Left ventricle myocardium inferior (tissue), 1 donor: ENCODE results near the gene TMEM151B. TPM values are rescaled to one million over a fixed set of nuclear protein-coding genes. Genes with fewer than 3 reads are reported as not detected.

ENCODE experiments used
- DNase-seq: peaks from one replicate; pipeline ENCODE4 v3.0.0-alpha.2; 2020
- H3K27ac ChIP-seq: fragments of 200-600 bp; replicated peaks from 2 replicates; pipeline ENCODE4 v1.8.0; 2021
- H3K27me3 ChIP-seq: fragments of 200-600 bp; 2 replicates; pipeline ENCODE4 v1.8.0; 2021; ENCODE audit warnings: low read depth
- H3K36me3 ChIP-seq: fragments of 200-600 bp; 2 replicates; pipeline ENCODE4 v1.8.0; 2021
- H3K4me1 ChIP-seq: fragments of 200-600 bp; 2 replicates; pipeline ENCODE4 v1.8.0; 2021
- H3K4me3 ChIP-seq: fragments of 200-600 bp; 2 replicates; pipeline ENCODE4 v1.8.0; 2021; ENCODE audit warnings: mild to moderate bottlenecking, moderate library complexity
- H3K9me3 ChIP-seq: fragments of 200-600 bp; replicated peaks from 2 replicates; pipeline ENCODE4 v1.8.0; 2021
- intact Hi-C: fragments of 100-400 bp; cut with micrococcal nuclease; formaldehyde crosslinking; loops from one replicate; pipeline ENCODE4 v1.11.0; 2022
- total RNA-seq: library from RNA; stranded (reverse); fragmentation: NEBNext Ultra II Directional; extraction: Animal tissue kit (Norgen Biotek cat#: 25700); gene quantifications from one replicate; pipeline ENCODE4 v1.2.1, GENCODE V29; 2021
- TF ChIP-seq, protein P1 (sequence below): fragments of 200-600 bp; IDR thresholded peaks from 2 replicates; pipeline ENCODE4 v1.8.0; 2021; ENCODE audit warnings: antibody characterized with exemption, mild to moderate bottlenecking, borderline replicate concordance
- donor health status: DM: no; HTN: yes; CAD: no; lungs with severe emphysema.

Gene TMEM151B
- total RNA-seq, 1 donor from 2014 or later = not detected

GRCh38 chr6:44297063-44298038, 27.1 kb downstream of the TMEM151B start:
- Histone ChIP-seq H3K9me3 (no peaks in the 10 kb centered on the region), H3K27me3 (peaks cover 57% of the 10 kb centered on the region)
- DNase-seq = peak; percentile 41

DNA sequence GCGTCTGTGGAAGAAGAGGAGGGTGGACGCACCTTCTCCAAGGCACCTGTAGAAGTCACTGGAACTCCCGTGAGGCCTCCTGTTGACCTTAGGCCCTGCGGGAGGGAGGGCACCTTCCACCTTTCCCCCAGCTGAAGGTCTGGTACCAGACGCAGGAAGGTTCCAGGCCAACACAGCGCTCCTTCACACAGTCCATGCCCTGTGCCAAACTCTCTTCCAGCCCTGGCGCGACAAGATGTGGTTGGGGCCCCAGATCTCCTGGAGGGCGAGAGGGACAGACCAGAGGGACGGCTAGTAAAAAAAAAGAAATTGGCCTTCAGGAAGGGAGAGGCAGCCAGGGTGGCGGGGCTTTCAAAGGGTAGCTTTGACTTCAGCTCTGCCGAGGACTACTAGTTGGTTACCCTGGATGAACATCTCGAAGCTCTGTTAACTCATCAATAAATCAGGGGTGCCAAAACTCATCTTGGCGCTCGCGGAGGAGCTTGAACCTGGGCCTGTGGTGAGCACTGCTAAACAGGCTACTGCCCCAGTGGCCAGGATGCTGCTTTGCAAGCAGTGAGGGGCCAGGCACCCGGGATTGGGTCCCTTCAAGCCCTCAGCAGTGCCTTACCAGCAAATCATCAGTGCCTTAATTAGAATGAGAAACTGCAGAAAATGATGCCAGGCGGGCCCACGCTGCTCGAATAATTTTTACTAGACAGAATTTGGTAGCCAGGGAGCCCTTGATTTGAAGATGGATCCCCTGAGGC, 28.0 kb downstream of the TMEM151B start:
- TF ChIP-seq, protein P1, sequence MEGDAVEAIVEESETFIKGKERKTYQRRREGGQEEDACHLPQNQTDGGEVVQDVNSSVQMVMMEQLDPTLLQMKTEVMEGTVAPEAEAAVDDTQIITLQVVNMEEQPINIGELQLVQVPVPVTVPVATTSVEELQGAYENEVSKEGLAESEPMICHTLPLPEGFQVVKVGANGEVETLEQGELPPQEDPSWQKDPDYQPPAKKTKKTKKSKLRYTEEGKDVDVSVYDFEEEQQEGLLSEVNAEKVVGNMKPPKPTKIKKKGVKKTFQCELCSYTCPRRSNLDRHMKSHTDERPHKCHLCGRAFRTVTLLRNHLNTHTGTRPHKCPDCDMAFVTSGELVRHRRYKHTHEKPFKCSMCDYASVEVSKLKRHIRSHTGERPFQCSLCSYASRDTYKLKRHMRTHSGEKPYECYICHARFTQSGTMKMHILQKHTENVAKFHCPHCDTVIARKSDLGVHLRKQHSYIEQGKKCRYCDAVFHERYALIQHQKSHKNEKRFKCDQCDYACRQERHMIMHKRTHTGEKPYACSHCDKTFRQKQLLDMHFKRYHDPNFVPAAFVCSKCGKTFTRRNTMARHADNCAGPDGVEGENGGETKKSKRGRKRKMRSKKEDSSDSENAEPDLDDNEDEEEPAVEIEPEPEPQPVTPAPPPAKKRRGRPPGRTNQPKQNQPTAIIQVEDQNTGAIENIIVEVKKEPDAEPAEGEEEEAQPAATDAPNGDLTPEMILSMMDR = no peak
- H3K4me1 ChIP-seq = peaks cover 15% of the 10 kb centered on the region

More at GRCh38 chr6:44297063-44298038, 27.1 kb downstream of the TMEM151B start:
- H3K4me3 ChIP-seq = peak overlapping the region; percentile 70
- H3K36me3 ChIP-seq = peaks cover 23% of the 10 kb centered on the region
- intact Hi-C loops = no loop called here
- TF ChIP-seq, protein P1 = no peak
- no peak overlapping the region for H3K27ac ChIP-seq
- peaks cover 15% of the 10 kb centered on the region for H3K4me1 ChIP-seq

DNA sequence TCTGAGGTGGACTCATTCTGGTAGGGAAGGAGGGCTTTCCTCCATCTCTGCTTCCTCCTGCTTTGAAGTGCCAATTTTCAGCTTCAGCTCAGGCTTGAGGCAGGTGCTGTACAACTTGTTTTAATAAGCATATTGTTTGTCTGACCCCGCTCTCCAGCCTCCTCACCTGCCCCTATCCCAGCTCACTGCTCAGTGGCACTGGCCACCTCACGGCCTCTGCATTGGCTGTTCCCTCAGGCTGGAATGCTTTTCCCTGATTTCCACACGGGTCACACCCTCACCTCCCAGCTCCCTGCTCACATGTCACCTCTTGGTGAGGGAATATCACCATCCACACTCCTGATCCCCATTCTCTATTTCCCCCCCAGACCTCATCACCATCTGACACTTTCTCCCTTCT, 28.6 kb downstream of the TMEM151B start:
- H3K4me3 ChIP-seq = no peak overlapping the region
- TF ChIP-seq, protein P1 = no peak
- H3K36me3 ChIP-seq = peaks cover 38% of the 10 kb centered on the region
- no peak for DNase-seq
- no peaks in the 10 kb centered on the region for H3K9me3 ChIP-seq
- no peak overlapping the region for H3K27ac ChIP-seq
- H3K27me3 ChIP-seq = peaks cover 42% of the 10 kb centered on the region
- H3K4me1 ChIP-seq = peaks cover 15% of the 10 kb centered on the region
- intact Hi-C loops = no loop called here

More for the DNA sequence above, 28.0 kb downstream of the TMEM151B start:
- intact Hi-C loops = no loop called here
- Histone ChIP-seq H3K27ac (no peak overlapping the region), H3K36me3 (peaks cover 31% of the 10 kb centered on the region), H3K9me3 (no peaks in the 10 kb centered on the region), H3K27me3 (peaks cover 49% of the 10 kb centered on the region), H3K4me3 (peak overlapping the region; percentile 70)
- no peak for DNase-seq

DNA sequence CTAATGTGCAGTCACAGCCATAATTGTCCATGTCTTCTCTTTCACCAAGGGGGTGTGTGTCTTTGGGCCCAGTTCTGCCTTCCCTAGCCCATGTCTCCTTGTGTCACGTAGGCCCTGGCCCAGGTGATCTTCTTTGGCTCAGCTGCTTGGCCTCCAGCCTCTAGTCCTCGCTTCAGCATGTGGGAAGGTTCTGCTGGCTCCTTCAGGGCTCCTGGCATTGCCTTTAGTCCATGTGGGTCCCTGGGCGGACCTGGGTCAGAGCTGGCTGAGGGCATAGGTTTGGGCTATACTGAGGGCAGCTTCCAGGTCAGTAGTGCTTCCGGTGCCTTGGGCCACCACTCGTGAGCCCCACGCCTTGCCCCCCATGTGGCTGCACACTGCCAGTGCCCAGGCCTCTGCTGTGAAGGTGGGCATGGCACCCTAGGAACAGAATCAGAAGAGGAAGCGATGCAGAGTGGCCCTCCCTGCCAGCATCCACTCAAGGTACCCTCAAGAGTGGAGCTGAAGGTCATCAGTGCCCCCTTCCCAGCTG, 30.1 kb downstream of the TMEM151B start:
- Histone ChIP-seq H3K27ac (no peak overlapping the region), H3K4me3 (no peak overlapping the region), H3K9me3 (no peaks in the 10 kb centered on the region), H3K27me3 (peaks cover 27% of the 10 kb centered on the region), H3K36me3 (peaks cover 53% of the 10 kb centered on the region), H3K4me1 (peaks cover 15% of the 10 kb centered on the region)
- intact Hi-C loops = no loop called here
- DNase-seq = no peak
- TF ChIP-seq, protein P1 = no peak

- Histone ChIP-seq H3K9me3 (no peaks in the 10 kb centered on the region), H3K4me1 (peaks cover 15% of the 10 kb centered on the region), H3K4me3 (no peak overlapping the region), H3K36me3 (peaks cover 60% of the 10 kb centered on the region), H3K27ac (no peak overlapping the region), H3K27me3 (peaks cover 20% of the 10 kb centered on the region)
- intact Hi-C loops = no loop called here
- TF ChIP-seq, protein P1 = no peak
- no peak for DNase-seq
Measured at GRCh38 chr6:44301106-44301505, 30.9 kb downstream of the TMEM151B start.
